GM19468 (cell line): ENCODE data around the gene CACNA2D4.

ENCODE experiments used
- ATAC-seq: cut with Tn5 transposase; IDR thresholded peaks from one replicate; pipeline ENCODE4 v1.9.1; 2021; ENCODE audit warnings: mild to moderate bottlenecking, moderate library complexity, moderate number of reproducible peaks; ENCODE audit not compliant: unreplicated experiment; ENCODE audit errors: extremely low read depth

The CACNA2D4 gene

DNA sequence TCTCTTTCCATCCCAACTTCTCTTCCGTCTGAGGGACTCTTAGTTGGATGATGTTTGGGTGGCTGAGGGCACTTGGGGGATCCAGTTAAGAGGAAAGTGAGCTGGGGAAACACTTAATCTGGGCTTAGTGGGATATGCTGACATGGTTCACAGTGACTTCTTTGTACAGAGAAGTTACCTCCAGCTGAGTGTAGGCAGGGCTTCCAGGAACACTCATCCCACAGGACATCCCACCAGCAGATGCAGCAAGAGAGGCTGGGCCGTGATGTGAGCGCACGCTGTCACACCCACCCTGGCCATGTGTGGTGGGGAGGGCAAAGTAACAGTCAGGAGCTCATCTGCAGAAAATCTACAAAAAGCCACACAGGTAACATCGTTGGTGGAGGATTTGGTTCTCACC lies 832 bp upstream of the CACNA2D4 start:
- no peak for ATAC-seq

DNA sequence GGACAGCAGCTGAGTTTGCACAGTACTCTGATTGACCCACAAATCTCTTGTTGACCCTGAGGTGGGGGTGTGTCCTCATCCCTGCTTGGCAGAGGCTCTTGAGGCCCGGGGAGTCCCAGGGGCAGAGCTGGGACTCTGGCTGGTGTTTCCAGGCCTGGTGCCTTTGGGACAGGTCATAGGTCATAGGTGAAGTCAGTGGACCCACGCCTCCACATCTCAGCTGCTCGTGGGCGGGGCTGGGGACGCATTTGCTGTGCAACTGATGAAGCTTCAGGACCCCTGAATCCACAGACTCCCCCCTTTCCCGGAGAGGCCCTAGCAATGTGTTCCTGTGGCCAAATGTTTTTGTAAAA lies 408 bp upstream of the CACNA2D4 start:
- ATAC-seq: no peak

DNA sequence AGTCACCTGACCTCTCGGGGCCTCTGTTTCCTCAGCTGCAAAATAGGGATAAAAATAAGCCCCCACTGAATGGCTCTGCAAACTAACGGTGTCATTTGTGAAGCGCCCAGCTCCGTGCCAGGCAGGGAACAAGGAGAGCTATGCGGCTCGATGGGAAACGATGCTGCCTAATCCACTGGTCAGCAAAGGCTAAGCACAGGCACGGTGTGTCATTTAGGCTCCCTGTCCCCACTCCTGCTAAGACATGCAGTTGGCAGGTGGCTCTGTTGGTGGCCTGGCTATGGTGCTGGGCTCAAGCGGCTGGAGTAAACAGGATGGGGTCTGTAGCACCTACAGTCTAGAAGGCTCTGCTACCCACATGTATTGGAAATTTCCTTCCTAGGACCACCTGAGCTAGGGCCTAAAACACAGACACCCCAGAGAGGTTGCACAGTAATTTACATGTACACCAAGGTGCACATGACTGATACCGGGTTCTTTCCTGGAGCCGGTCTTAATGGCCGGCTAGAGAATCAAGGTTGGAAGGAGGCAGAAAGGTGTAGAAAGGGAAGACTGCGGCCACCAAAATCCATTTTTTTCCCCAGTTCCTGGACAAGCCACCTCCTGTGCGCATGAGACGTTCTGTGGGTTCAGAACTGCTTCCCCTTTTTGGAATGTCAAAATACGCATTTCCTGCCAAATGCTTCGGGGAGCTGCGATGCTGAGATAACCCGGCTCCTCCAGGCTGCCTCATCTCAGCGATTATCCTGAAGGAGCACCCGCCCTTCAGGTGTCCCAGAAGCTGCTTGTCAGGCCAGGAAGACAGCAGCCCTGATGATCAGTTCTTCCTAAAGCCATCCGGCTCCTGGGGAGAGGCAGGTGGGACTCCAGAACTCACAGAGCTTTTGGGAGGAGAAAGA lies 1.0 kb downstream of the CACNA2D4 start:
- ATAC-seq: no peak

DNA sequence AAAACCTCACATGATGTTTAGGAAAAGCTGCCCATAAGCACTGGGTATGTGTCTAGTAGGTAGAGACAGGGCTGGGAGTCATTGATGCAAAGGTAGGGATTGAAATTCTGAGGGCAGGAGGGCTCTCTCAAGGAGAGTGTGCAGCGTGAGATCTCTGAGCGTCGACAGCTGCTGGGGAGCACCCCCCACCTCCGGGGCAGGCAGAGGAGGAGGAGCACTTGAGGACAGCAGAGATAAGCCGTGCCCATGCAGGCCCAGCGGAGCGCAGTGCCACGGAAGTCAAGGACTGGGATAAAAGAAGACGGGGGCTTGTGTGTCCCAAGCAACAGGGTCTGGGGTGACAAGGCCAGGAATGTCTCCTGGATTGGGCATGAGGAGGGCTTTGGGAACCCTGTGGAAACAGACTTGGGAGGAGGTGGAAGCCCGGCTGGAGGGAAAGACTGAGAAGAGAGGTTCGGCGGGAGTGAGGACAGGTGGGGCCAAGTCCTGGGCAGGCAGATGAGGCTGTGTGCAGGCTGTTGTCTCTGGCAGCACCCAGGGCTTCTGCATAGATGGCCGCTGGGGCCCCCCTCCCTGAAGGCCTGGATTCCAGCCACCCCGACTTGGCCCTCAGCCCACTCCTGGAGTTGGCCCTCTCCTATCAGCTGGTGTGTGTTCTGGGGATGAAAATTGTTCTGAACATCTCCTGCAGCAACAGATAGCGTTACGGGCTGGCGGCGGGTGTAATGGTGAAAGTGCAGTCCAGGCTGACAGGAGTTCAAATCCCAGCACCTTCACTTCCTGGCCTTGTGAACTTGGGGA lies 1.9 kb downstream of the CACNA2D4 start:
- no peak for ATAC-seq

DNA sequence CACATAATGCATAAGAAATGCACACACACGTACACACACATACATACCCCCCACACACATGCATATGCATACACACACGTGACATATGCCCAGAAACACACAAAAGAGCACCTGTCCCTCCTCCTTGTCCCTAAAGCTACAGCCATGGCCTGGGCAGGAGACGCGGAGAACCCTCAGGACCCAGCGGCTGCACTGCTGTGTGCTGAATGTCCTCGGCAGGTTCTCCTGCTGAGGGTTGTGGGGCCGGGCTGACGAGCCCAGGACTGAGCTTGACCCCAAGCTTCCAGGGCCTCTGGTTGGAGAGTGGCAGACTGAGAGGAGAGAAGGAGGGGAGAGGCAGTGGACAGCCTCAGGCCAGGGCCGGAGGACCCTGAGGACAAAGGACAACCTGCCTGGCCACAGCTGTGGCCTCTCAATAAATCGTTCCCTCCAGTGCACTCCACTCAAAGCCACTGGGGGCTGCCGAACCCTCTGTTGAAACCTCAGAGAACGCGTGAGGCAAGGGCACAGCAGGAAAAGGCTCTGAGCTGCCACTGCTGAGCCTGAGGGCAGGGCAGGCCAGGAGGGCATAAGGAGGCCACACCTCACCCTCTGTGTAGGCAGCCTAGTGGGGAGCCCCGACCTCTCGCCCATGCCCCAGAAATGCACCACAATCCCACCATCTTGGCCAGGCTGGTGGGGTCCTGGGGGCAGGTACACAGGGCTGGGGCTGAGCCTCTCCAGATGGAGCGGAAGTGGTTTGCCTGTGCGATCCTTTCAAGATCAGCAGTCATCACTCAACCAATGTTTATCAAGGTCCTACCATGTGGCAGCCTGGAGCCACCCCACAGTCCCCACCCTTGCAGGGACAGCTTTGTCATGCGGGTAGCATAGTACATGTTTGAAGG lies 3.1 kb downstream of the CACNA2D4 start:
- ATAC-seq: no peak

DNA sequence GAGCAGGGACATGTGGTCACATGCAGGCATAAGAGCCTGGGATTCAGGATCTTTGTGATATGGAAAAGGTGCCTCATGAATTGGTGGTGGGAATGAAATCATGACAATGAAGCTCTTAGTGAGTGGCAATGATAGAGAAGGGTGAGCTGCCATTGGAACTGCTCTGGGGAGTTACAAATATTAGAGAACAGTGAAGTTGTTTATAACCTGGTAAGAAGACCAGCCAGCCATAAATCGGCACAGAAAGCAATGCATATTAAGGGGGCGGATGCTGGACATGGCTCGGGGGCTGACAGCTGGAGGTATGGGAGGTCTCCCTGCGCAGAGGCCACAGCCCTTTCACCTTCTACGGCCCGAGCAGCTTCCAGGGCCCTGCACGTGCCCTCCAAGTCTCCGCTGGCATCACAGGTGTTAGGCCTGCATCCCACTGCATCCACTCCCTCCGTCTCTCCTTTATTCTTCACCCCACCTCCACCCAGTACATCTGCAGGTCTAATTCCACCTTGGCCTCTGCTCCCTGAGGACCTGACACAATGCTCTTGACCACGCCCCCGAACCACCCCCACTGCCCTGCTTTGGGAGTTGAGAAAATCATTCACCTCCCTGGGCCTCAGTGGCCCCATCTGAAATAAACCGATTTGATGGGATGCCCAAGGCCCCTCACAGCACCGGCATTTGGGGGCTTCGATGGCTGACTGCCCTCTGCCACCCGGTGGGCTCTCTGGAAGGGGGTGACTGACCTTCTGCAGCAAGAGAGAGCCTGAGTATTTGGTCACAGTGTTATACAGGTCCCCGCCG lies 4.1 kb downstream of the CACNA2D4 start:
- no peak for ATAC-seq

DNA sequence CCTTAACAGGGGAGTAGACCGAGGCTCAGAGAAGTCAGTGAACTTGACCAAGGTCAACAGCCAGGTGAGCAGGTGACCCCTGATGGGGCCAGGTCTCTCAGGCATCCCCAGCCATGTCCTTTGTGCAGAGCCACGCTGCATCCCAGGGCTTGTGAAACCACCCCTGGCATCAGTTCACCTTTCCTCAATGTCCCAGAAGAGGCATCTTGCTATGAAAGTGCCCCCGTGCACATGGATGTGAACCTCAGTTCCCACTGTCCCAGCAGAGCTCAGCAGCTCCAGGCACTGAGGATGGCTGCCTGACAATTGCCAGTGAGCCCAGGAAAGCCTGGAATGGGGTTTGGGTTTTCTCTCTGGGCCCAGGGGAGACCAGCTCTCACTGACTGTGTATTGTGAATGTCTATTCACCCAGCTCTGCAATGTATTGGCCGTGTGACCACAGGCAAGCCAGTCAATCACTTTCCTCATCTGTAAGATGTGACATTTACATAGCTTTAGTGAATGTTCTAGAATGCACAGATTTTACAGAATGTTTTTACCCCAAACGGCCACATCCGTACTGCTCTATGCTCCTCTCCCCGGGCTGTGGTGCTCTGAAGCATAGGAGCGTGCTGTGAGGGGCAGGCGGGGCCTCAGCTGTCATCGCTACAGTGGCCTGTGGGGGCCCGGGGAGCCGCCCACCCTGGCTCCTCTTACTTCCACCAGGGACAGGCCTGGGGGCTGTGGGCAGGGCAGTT lies 4.9 kb downstream of the CACNA2D4 start:
- ATAC-seq: no peak

DNA sequence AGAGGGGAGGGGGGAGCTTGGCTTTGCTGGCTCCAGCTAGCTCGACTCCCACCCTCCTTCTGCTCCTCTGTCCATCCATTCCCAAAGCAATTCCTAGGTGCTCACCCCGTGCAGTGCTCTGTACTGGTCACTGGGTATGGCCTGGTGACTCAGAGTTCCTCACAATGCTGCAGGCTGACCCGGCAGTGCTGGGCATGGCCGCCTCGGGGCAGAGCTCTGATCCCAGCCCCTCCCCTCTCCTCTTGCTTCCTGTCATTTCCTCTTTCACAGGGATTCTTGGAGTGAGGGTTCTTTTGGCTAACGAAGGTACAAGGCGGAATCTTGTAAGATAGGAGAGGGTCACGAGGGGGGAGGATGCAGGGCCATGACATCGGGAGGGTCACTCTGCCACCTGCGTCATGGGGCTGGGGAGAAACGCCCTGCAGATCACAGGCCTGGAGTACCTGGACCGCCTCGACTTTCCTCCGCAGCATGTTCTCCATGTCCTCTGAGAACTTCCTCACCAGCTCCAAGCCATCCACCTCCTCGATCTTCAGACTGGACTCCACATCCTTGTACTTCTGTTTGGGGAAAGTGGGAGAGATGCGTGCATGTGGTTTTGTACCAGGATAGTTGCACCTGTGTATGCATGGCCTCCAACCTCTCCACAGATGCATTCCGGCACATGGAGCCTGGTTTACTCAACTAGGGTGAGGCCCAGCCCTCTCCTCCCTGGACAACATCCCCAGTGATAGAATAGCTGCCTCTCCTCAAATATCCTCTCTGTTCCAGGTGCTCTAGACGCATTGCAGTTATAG lies 5.7 kb downstream of the CACNA2D4 start:
- no peak for ATAC-seq

DNA sequence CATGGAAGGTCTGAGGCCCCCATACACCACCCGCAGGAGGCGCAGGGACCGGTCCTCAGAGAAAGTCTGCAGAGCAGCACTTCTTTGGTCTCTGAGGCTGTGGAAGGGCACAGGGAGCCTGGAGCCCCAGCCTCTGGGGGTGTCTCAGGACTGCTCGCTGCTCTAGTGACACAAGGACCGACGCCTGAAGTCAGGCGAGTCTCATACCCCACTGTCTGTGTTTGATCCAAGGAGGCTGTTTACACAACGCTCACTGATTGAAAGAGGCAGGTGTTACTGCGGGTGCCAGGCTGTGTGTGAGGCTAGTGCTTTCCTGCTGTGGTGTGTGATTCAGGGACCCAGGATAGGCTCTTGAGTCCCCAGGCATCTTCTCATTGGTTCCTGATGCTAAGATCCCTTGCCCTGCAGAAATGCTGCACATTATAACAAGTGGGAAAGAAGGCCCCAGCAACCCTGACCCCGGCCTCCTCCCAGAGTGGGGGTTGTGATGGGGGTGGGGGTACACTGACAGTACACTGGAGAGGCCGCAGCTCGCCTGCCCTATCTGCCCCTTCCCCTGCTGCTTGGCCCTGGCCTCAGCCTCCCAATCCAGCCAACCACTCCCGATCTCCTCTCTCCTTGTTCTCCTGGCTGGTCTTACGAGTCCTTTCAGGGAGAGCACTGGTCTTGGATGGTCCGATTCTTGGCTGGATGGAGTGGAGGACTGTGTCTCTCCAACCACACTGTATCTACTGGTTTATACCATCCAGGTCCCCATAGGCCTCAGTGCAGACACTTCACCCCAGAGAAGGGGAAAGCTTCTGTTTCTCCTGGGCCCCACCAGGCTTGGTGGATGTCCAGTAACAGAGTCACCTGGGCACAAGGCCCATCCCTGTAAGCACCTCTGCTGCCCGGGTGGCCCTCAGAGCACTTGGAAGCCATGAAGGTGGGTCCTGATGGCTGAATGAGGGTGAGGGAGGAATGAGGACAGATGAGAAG lies 6.6 kb downstream of the CACNA2D4 start:
- no peak for ATAC-seq

DNA sequence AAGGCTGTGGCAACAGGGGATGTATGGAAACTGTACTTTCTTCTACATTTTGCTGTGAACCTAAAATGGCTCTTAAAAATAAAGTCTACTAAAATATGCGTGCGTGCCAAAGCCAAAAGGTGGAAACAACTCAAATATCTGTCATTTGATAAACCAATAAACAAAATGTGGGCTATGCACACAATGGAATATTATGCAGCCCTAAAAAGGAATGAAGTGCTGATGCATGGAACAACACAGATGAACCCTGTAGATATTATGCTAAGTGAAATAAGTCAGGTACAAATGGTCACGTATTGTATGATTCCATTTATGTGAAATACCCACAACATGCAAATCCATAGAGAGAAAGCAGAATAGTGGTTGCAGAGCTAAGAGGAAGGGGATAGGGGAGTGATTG lies 8.0 kb downstream of the CACNA2D4 start:
- ATAC-seq: no peak

DNA sequence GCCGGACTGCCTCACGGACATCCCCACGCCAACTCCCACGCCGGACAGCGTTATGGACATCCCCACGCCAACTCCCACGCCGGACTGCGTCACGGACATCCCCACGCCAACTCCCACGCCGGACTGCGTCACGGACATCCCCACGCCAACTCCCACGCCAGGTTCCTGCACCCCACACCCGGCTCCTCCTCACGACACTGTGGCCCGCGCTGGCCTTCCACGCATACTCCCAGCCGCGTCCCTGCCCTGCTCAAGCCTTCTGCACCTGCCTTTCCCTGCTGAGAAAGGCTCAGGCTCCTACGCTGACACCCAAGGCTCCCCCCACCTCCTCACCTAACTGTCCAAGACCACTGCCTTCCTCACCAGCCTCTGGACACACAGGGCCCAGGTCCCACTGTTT lies 9.7 kb downstream of the CACNA2D4 start:
- no peak for ATAC-seq

DNA sequence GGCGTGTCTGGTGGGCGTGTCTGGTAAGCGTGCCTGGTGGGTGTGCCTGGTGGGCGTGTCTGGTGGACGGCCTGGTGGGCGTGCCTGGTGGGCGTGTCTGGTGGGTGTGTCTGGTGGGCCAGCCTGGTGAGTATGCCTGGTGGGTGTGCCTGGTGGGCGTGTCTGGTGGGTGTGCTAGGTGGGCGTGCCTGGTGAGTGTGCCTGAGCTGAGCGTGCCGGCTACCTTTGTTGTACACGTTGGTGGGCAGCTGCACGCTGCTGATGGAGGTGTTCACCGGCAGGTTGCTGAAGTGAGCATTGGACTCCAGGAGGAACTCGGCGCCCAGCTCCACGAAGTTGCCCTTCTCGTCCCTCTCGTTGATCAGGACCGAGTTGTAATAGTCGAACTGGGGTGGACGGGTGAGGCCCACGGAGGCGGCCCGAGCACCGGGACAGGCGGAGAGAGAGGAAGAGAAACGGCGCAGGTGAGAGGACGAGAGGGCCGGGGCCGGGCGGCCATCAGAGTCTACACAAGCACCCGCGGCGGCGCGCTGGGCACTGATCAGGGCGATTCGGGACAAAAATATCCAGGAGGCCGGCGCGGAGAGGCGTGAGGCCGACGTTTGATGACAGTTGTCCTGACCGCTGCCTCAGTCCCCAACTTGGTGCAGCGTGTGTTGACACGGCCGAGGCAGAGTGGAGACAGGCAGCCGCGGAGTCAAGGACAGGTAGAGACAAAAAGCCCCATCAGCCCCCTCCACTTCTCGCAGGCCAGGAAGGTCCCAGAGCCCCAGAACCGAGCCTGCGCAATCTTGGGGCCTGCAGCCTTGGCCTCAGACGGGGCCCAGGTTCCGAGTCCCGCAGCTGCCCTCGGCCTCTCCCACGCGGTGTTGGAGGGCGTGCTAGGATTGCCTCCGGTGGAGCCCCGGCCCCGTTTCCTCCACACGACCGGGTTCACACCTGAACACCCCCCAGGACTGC lies 10.5 kb downstream of the CACNA2D4 start:
- no peak for ATAC-seq

DNA sequence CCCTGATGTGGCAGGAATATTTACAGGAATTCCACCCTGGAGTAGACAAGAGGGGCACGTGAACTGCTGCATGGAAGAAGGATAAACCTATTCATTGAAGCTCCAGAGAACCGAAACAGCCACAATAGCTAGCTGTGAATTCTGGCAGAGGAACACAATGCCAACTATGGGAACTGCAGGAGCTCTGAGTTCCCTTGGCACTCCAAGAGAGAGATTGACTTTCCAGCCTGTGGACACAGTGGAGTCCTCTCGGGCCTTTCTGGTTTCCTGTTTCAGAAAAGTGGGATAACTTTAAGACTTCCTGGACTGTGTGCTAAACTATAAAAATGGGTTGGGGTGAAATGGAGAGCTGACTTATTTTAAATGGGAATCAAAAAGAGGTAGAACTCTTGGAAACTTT lies 11.9 kb downstream of the CACNA2D4 start:
- ATAC-seq: no peak

DNA sequence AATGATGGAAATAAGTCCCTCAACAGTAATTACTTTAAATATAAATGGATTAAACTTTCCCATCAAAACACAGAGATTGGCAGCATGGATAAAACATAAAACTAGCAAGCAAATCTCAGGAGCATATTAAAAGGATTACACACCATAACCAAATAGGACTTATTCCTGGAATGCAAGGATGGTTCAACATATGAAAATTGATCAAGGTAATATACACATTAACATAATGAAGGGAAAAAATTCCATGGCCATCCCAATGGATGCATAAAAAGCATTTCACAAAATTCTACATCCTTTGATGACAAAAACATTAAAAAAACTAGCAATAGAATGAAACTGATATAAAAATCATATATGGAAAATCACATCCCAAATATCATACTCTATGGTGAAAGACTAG lies 13.6 kb downstream of the CACNA2D4 start:
- no peak for ATAC-seq

DNA sequence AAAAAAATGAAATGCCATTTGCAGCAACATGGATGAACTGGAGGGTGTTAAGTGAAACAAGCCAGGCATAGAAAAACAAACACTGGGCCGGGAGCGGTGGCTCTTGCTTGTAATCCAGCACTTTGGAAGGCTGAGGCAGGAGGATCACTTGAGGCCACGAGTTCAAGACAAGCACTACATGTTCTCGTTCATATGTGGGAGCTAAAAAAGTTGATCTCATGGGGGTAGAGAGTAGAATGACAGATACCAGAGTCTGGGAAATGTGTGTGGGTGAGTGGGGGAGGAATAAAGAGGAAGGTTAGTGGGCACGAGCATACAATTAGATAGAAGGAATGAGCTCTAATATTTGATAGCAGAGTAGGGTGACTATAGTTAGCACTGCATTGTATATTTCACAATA lies 21.5 kb downstream of the CACNA2D4 start:
- no peak for ATAC-seq

DNA sequence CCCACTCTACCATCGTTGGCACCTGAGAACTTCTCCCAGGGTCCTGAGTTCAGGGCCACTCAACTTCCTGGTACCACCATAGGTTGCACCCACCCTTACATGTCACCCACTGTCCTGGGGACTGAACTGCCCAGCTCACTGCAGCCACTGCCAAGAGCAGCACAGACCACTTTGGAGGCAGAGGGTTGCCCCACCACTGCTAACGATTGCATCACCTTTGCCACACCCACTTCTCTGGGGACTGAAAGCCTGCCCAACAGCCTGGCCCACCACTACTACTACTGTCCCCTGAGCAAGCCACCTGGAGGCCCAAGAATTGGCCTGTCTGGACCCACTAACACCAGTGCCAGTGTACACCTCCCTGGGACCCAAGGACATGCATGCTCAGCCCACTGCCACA lies 27.6 kb downstream of the CACNA2D4 start:
- no peak for ATAC-seq
